HepG2 (cell line): ENCODE results near the gene NPHS1. TPM values are rescaled to one million over a fixed set of nuclear protein-coding genes. Genes with fewer than 3 reads are reported as not detected.

ENCODE experiments used
- CAMTA2 ChIP-seq: sonication (generic); formaldehyde crosslinking; IDR thresholded peaks from 2 replicates; pipeline ENCODE4 v1.4.0; 2020; ENCODE audit warnings: mild to moderate bottlenecking, missing genetic modification reagents, borderline replicate concordance
- HIVEP1 ChIP-seq: sonication (generic); formaldehyde crosslinking; IDR thresholded peaks from 2 replicates; pipeline ENCODE4 v1.4.0; 2020; ENCODE audit warnings: mild to moderate bottlenecking, missing genetic modification reagents
- JUND ChIP-seq: sonication (generic); formaldehyde crosslinking; IDR thresholded peaks from 2 replicates; pipeline ENCODE4 v1.8.0; 2022; ENCODE audit warnings: mild to moderate bottlenecking, missing genetic modification reagents
- MIXL1 ChIP-seq: IDR thresholded peaks from 2 replicates; pipeline ENCODE4 v1.6.1; 2016
- PTBP1 ChIP-seq: fragments of 200-400 bp; formaldehyde crosslinking; IDR thresholded peaks from 2 replicates; pipeline ENCODE4 v1.6.1; 2018; ENCODE audit warnings: low read length, low read depth; ENCODE audit not compliant: poor library complexity, severe bottlenecking
- RAD21 ChIP-seq: fragments of 450-650 bp; formaldehyde crosslinking; IDR thresholded peaks from 2 replicates; pipeline ENCODE4 v1.5.0; 2020; ENCODE audit warnings: mild to moderate bottlenecking
- RBFOX2 ChIP-seq: fragments of 200-400 bp; formaldehyde crosslinking; IDR thresholded peaks from 2 replicates; pipeline ENCODE4 v1.6.1; 2017; ENCODE audit warnings: low read depth, mild to moderate bottlenecking, low read length
- SATB2 ChIP-seq: sonication (generic); formaldehyde crosslinking; IDR thresholded peaks from 2 replicates; pipeline ENCODE4 v1.5.0; 2020; ENCODE audit warnings: missing genetic modification reagents
- SIX1 ChIP-seq: sonication (generic); formaldehyde crosslinking; IDR thresholded peaks from 2 replicates; pipeline ENCODE4 v1.4.0; 2020; ENCODE audit warnings: missing genetic modification reagents, borderline replicate concordance
- ZEB1 ChIP-seq: IDR thresholded peaks from 2 replicates; pipeline ENCODE4 v1.6.1; 2012; ENCODE audit warnings: mild to moderate bottlenecking, low read depth, inconsistent platforms; ENCODE audit not compliant: insufficient replicate concordance
- ZFP37 ChIP-seq: sonication (generic); formaldehyde crosslinking; IDR thresholded peaks from 2 replicates; pipeline ENCODE4 v1.4.0; 2020; ENCODE audit warnings: missing genetic modification reagents, borderline replicate concordance
- ZFP62 ChIP-seq: sonication (generic); formaldehyde crosslinking; IDR thresholded peaks from 2 replicates; pipeline ENCODE4 v1.4.0; 2020; ENCODE audit warnings: missing genetic modification reagents
- ZNF781 ChIP-seq: sonication (generic); formaldehyde crosslinking; IDR thresholded peaks from 2 replicates; pipeline ENCODE4 v1.5.1; 2020; ENCODE audit warnings: borderline replicate concordance, mild to moderate bottlenecking, missing genetic modification reagents; ENCODE audit errors: not compliant biosample characterization
- ZNF792 ChIP-seq: IDR thresholded peaks from 2 replicates; pipeline ENCODE4 v1.6.1; 2016
- polyA plus RNA-seq, 8 experiments: library from polyadenylated mRNA; depleted of rRNA in 3 of 8; stranded (reverse) in 7 of 8; unstranded in 1 of 8; fragments of >200 nt; fragmentation: Illumina TruSeq in 4 of 8; extraction: Trizol in 4 of 8; gene quantifications; 2 replicates each; pipeline versions ENCODE4 v1.2.1 to v1.2.3, GENCODE V29; 2011 to 2016; ENCODE audit warnings: low read depth in 4 of 8, missing spikeins in 1 of 8, mixed read lengths in 1 of 8; ENCODE audit not compliant: insufficient read depth in 1 of 8
- total RNA-seq, 5 experiments: library from RNA; depleted of rRNA; stranded (reverse); fragments of >200 nt; fragmentation: Illumina TruSeq; extraction: Trizol; gene quantifications; 2 replicates each; pipeline ENCODE4 v1.2.3, GENCODE V29; 2016; ENCODE audit warnings: low read depth in 1 of 5
- TF ChIP-seq, protein P1 (sequence below): sonication (generic); formaldehyde crosslinking; IDR thresholded peaks from 2 replicates; pipeline ENCODE4 v1.4.0; 2020; ENCODE audit warnings: mild to moderate bottlenecking, missing genetic modification reagents
- TF ChIP-seq, protein P2 (sequence below): sonication (generic); IDR thresholded peaks from 2 replicates; pipeline ENCODE4 v1.6.1; 2016; ENCODE audit warnings: low read depth, borderline replicate concordance
- TF ChIP-seq, protein P3 (sequence below): sonication (generic); formaldehyde crosslinking; IDR thresholded peaks from 2 replicates; pipeline ENCODE4 v1.4.0; 2020; ENCODE audit warnings: missing genetic modification reagents, borderline replicate concordance
- TF ChIP-seq, protein P4 (sequence below): sonication (generic); formaldehyde crosslinking; conservative IDR thresholded peaks from 2 replicates; pipeline ENCODE4 v1.4.0; 2020; ENCODE audit warnings: missing genetic modification reagents
- TF ChIP-seq, protein P5 (sequence below): sonication (generic); formaldehyde crosslinking; IDR thresholded peaks from 2 replicates; pipeline ENCODE4 v1.4.0; 2020; ENCODE audit warnings: missing genetic modification reagents

NPHS1 gene
- total and polyA plus RNA-seq, 2 of the 13 experiments (the other 11 are each of a cell fraction or from before 2014, with no cell fraction given): not detected

DNA sequence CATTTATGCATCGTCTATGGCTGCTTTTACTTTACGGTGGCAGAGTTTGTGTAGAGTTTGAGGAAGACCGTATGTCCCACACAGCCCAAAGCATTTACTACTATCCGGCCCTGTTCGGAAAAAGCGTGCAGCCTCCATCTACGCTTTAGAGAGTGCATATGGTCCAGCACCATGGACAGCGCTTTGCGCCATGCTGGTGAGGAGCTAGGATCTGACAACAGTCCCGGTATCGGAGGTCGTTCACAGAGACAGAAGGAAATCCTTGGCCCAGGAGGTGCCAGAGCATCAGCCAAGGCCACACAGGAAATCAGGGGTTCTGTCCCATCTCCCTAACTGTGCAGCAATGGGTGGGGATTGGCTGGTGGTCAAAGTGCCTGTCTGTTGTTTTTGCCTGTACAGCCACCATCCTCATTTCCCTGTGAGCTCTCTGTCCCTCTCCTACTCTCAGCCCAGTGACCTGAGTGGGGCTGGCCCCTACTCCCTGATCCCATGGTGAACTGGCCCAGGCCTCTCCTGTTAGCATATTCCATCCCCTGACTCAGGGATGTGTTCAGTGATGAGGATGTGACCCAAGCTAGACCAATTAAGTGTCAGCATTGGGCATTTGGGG, 23.5 kb downstream of the NPHS1 start (continued):
- TF ChIP-seq, protein P1, sequence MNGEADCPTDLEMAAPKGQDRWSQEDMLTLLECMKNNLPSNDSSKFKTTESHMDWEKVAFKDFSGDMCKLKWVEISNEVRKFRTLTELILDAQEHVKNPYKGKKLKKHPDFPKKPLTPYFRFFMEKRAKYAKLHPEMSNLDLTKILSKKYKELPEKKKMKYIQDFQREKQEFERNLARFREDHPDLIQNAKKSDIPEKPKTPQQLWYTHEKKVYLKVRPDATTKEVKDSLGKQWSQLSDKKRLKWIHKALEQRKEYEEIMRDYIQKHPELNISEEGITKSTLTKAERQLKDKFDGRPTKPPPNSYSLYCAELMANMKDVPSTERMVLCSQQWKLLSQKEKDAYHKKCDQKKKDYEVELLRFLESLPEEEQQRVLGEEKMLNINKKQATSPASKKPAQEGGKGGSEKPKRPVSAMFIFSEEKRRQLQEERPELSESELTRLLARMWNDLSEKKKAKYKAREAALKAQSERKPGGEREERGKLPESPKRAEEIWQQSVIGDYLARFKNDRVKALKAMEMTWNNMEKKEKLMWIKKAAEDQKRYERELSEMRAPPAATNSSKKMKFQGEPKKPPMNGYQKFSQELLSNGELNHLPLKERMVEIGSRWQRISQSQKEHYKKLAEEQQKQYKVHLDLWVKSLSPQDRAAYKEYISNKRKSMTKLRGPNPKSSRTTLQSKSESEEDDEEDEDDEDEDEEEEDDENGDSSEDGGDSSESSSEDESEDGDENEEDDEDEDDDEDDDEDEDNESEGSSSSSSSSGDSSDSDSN (CRISPR knock-in tag): no peak
- TF ChIP-seq ZNF781 (CRISPR knock-in tag): peak; percentile 97
- TF ChIP-seq SATB2 (CRISPR knock-in tag): peak; percentile 95
- TF ChIP-seq ZEB1: no peak
- TF ChIP-seq, protein P2, sequence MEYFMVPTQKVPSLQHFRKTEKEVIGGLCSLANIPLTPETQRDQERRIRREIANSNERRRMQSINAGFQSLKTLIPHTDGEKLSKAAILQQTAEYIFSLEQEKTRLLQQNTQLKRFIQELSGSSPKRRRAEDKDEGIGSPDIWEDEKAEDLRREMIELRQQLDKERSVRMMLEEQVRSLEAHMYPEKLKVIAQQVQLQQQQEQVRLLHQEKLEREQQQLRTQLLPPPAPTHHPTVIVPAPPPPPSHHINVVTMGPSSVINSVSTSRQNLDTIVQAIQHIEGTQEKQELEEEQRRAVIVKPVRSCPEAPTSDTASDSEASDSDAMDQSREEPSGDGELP: no peak
- TF ChIP-seq PTBP1: no peak
- TF ChIP-seq, protein P3, sequence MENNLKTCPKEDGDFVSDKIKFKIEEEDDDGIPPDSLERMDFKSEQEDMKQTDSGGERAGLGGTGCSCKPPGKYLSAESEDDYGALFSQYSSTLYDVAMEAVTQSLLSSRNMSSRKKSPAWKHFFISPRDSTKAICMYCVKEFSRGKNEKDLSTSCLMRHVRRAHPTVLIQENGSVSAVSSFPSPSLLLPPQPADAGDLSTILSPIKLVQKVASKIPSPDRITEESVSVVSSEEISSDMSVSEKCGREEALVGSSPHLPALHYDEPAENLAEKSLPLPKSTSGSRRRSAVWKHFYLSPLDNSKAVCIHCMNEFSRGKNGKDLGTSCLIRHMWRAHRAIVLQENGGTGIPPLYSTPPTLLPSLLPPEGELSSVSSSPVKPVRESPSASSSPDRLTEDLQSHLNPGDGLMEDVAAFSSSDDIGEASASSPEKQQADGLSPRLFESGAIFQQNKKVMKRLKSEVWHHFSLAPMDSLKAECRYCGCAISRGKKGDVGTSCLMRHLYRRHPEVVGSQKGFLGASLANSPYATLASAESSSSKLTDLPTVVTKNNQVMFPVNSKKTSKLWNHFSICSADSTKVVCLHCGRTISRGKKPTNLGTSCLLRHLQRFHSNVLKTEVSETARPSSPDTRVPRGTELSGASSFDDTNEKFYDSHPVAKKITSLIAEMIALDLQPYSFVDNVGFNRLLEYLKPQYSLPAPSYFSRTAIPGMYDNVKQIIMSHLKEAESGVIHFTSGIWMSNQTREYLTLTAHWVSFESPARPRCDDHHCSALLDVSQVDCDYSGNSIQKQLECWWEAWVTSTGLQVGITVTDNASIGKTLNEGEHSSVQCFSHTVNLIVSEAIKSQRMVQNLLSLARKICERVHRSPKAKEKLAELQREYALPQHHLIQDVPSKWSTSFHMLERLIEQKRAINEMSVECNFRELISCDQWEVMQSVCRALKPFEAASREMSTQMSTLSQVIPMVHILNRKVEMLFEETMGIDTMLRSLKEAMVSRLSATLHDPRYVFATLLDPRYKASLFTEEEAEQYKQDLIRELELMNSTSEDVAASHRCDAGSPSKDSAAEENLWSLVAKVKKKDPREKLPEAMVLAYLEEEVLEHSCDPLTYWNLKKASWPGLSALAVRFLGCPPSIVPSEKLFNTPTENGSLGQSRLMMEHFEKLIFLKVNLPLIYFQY: peak; percentile 94
- TF ChIP-seq, protein P4, sequence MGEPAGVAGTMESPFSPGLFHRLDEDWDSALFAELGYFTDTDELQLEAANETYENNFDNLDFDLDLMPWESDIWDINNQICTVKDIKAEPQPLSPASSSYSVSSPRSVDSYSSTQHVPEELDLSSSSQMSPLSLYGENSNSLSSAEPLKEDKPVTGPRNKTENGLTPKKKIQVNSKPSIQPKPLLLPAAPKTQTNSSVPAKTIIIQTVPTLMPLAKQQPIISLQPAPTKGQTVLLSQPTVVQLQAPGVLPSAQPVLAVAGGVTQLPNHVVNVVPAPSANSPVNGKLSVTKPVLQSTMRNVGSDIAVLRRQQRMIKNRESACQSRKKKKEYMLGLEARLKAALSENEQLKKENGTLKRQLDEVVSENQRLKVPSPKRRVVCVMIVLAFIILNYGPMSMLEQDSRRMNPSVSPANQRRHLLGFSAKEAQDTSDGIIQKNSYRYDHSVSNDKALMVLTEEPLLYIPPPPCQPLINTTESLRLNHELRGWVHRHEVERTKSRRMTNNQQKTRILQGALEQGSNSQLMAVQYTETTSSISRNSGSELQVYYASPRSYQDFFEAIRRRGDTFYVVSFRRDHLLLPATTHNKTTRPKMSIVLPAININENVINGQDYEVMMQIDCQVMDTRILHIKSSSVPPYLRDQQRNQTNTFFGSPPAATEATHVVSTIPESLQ (CRISPR knock-in tag): peak; percentile 99
- no peak for TF ChIP-seq RAD21
- TF ChIP-seq, protein P5, sequence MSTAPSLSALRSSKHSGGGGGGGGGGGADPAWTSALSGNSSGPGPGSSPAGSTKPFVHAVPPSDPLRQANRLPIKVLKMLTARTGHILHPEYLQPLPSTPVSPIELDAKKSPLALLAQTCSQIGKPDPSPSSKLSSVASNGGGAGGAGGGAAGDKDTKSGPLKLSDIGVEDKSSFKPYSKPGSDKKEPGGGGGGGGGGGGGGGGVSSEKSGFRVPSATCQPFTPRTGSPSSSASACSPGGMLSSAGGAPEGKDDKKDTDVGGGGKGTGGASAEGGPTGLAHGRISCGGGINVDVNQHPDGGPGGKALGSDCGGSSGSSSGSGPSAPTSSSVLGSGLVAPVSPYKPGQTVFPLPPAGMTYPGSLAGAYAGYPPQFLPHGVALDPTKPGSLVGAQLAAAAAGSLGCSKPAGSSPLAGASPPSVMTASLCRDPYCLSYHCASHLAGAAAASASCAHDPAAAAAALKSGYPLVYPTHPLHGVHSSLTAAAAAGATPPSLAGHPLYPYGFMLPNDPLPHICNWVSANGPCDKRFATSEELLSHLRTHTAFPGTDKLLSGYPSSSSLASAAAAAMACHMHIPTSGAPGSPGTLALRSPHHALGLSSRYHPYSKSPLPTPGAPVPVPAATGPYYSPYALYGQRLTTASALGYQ (CRISPR knock-in tag): no peak
- TF ChIP-seq ZFP37 (CRISPR knock-in tag): peak; percentile 97
- TF ChIP-seq RBFOX2: no peak
- no peak for TF ChIP-seq HIVEP1
- 0 out of 2 replicates have a peak, but pooled peaks have one; percentile 47 for TF ChIP-seq SIX1 (CRISPR knock-in tag)
- TF ChIP-seq CAMTA2: peak; percentile 86; the same call in 1 of the 2 replicates
- peak; percentile 95 for TF ChIP-seq MIXL1 (CRISPR knock-in tag)
- TF ChIP-seq JUND (CRISPR knock-in tag): peak; percentile 64; the same call in 1 of the 2 replicates
- TF ChIP-seq ZFP62 (CRISPR knock-in tag): no peak
- TF ChIP-seq ZNF792 (CRISPR knock-in tag): peak; percentile 97
